Cardiac septum (tissue), 1 donor: Measurements from ENCODE around the gene ZNF236. TPM values are rescaled to one million over a fixed set of nuclear protein-coding genes. Genes with fewer than 3 reads are reported as not detected.

Experiments used
- DNase-seq: peaks from one replicate; pipeline ENCODE4 v3.0.0-alpha.2; 2020; ENCODE audit warnings: low spot score
- intact Hi-C: fragments of 100-400 bp; cut with DNase I; formaldehyde crosslinking; loops from one replicate; pipeline ENCODE4 v1.14.0; 2022
- total RNA-seq: library from RNA; stranded (reverse); fragmentation: NEBNext Ultra II Directional; extraction: Animal tissue kit (Norgen Biotek cat#: 25700); gene quantifications from one replicate; pipeline ENCODE4 v1.2.1, GENCODE V29; 2021
- donor health status: DM: no; HTN: no; CAD: no.

The ZNF236 gene
- total RNA-seq, 1 donor from 2014 or later = 12.7 TPM

- no peak for DNase-seq
Measured at GRCh38 chr18:76978616-76979015, 156.3 kb downstream of the ZNF236 start.

GRCh38 chr18:76979111-76979751 is 156.9 kb downstream of the ZNF236 start:
- no peak for DNase-seq
- intact Hi-C loops = no loop called here

More at GRCh38 chr18:76978616-76979015, 156.3 kb downstream of the ZNF236 start:
- intact Hi-C loops = no loop called here

- intact Hi-C loops = loop anchor here (5.0 to 10.0 kb wide), 2 partner anchors 55 to 178 kb away; no protein-coding TSS in a partner anchor
- DNase-seq = no peak
Measured at GRCh38 chr18:76979906-76980305, 157.5 kb downstream of the ZNF236 start.

- intact Hi-C loops = loop anchor here (5.0 to 10.0 kb wide), 2 partner anchors 56 to 179 kb away; no protein-coding TSS in a partner anchor
- DNase-seq = no peak
Measured at GRCh38 chr18:76980663-76981395, 158.5 kb downstream of the ZNF236 start.

- intact Hi-C loops = loop anchor here (5.0 to 10.0 kb wide), 2 partner anchors 57 to 179 kb away; no protein-coding TSS in a partner anchor
- DNase-seq = no peak
Measured at GRCh38 chr18:76981396-76981968, 159.1 kb downstream of the ZNF236 start.

GRCh38 chr18:76982038-76982437 is 159.7 kb downstream of the ZNF236 start:
- intact Hi-C loops = loop anchor here (5.0 to 10.0 kb wide), 2 partner anchors 57 to 180 kb away; no protein-coding TSS in a partner anchor
- DNase-seq = no peak

- DNase-seq = peak; percentile 92
- intact Hi-C loops = loop anchor here (5.0 to 10.0 kb wide), 2 partner anchors 58 to 181 kb away; no protein-coding TSS in a partner anchor
Measured at GRCh38 chr18:76982841-76983583, 160.7 kb downstream of the ZNF236 start.

- DNase-seq = no peak
- intact Hi-C loops = loop anchor here (5.0 to 10.0 kb wide), 2 partner anchors 59 to 181 kb away; no protein-coding TSS in a partner anchor
Measured at GRCh38 chr18:76983613-76984051, 161.3 kb downstream of the ZNF236 start.

- intact Hi-C loops = loop anchor here (5.0 to 10.0 kb wide), 2 partner anchors 60 to 182 kb away; no protein-coding TSS in a partner anchor
- DNase-seq = no peak
Measured at GRCh38 chr18:76984193-76985155, 162.1 kb downstream of the ZNF236 start.

- intact Hi-C loops = loop anchor here (10.0 kb wide), 1 partner anchor 61 kb away; no protein-coding TSS in a partner anchor
- DNase-seq = no peak
Measured at GRCh38 chr18:76985156-76985950, 163.0 kb downstream of the ZNF236 start.

- intact Hi-C loops = loop anchor here (10.0 kb wide), 1 partner anchor 61 kb away; no protein-coding TSS in a partner anchor
- DNase-seq = no peak
Measured at GRCh38 chr18:76985951-76986236, 163.5 kb downstream of the ZNF236 start.

- DNase-seq = no peak
Measured at GRCh38 chr18:76986406-76986805, 164.0 kb downstream of the ZNF236 start.

GRCh38 chr18:76988031-76988826 is 165.9 kb downstream of the ZNF236 start:
- no peak for DNase-seq
- intact Hi-C loops = loop anchor here (10.0 kb wide), 1 partner anchor 63 kb away; no protein-coding TSS in a partner anchor

More at GRCh38 chr18:76986406-76986805, 164.0 kb downstream of the ZNF236 start:
- intact Hi-C loops = loop anchor here (10.0 kb wide), 1 partner anchor 62 kb away; no protein-coding TSS in a partner anchor

GRCh38 chr18:76988827-76989646 is 166.7 kb downstream of the ZNF236 start:
- intact Hi-C loops = loop anchor here (10.0 kb wide), 1 partner anchor 64 kb away; no protein-coding TSS in a partner anchor
- no peak for DNase-seq

GRCh38 chr18:76989647-76990190 is 167.4 kb downstream of the ZNF236 start:
- intact Hi-C loops = loop anchor here (10.0 kb wide), 1 partner anchor 65 kb away; no protein-coding TSS in a partner anchor
- no peak for DNase-seq
